Colon (tissue), 2 donors: ENCODE data around the gene KISS1R.
"Not testable (repeated sequence)": the region's sequence is repeated elsewhere in the genome, so short reads cannot be mapped to it uniquely, and the experiment has no call there.

ENCODE experiments used
- FAIRE-seq: peaks from 2 replicates; lab custom pipeline; 2012; peaks lifted over from hg19 to GRCh38; lab: Jason Lieb, UNC
- donor health status: control.
- donor health status: control.

The KISS1R gene

DNA sequence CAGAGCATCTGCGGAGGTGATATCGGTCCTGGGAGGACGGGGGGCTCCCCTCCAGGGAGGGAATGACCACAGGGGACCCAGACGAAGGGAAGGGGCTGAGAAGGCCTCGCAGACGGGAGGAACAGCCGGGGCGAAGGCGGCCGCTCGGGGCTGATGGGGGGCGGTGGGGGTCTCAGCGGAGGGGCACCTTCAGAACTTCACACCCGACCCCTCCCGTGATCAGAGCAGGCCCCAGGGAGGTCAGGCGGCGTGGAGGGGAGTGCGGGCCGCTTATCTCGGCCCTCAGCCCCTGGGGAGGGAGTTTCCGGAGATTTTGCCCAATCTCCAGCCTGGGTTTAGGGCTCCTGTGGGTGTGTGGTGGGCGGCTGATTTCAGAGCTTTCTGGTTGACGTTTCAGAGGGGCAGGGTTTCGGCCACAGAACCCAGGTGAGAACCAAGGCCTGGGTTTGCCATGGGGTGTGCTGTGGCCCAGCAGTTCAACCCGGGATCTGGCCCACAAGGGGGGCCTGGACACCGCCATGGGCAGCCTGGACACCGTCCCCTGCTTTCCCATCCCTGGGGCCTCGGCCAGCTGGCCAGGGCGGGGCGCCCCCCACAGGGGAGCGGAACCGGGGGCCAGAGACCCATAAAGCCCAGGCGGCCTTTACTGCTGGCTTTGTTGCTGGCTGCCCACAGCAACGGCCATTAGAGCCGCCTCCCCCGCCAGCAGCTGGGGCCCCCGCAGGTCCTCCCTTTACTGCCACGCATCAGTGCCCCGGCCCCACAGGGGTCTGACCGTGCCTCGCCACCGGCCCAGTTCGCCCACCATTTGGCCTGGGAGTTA lies 37.8 kb downstream of the KISS1R start:
- FAIRE-seq: no peak

DNA sequence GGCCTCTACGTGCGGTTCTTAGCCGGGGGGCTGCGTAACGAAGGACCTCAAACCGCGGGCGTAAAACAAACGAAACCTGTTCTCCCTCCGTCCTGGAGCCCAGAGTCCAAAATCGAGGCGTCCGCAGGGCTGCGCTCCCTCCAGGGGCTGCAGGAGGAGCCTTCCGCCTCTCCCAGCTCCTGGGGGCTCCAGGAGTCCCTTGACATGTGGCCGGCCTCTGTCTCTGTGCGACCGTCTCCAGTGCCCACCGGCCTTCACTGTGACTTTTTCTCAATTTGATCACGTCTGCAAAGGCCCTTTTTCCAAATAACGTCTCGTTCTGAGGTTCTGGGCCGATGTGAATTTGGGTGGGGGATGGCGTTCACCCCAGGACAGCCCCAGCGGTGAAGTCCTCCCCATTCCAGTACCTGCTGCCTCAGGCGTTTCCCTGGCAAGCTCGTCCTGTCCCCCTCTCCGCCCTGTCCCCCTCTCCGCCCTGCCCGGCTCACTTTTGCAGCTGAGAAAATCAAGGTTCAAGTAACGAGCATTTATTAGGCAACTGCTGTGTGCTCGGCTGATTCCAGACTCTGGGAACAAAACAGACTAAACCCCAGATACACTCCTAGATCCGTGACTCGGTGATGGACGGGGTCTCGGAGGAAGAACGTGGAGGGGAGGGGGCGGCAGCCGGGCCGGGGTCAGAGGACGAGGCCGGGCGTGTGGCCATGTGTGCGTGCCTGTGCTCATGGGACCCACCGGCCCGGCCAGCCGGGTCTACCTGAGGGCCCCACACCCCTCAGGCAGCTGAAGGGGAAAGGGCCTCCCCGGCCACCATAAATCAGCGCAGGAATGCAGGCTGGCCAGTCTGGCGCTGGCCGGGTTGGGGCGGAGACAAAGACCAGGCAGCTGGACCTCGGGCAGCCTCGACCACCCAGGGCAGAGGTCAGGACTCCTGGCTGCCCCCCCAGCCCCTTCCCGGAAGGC lies 39.0 kb downstream of the KISS1R start:
- no peak for FAIRE-seq

DNA sequence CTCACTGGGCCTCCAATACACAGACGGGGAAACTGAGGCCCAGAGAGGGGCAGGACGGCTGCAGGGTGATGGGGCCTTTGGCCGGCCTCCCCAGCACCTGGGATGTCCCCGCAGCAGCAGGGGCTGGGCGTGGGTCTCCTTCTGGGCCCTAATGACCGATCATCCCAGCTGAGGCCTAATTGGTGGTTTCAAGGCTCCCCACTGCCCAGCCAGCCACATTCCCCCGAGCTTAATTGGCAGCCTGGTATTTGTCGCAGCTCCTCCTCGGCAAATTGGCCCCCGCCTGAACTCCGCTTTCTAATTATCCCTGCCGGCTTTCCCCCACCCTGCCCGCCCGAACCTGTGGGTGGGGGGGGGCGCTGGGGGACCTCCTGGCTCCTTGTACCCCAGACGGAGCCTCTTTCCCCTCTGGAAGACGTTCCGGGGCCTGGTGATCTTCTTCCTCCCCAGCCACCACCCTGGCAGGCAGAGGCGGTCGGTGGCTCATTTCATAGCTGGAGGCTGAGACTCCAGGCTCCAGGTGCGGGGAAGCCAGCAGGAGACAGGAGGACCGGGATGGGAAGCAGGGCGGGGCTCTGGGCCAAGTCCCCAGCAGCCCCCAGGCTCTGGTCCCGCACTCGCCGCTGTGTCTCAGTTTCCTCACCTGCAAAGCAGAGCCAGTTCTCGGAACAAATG lies 39.8 kb downstream of the KISS1R start:
- FAIRE-seq: no peak

DNA sequence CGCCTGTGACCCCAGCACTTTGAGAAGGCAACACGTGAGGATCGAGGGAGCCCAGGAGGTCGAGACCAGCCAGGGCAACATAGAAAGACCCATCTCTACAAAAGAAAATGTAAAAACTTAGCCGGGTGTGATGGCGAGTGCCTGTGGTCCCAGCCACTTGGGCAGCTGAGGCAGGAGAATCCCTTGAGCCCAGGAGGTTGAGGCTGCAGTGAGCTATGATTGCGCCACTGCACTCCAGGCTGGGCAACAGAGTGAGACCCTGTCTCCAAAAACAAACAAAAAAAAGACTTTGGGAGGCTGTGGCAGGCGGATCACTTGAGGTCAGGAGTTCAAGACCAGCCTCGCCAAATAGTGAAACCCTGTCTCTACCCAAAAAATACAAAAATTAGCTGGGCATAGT lies 40.4 kb downstream of the KISS1R start:
- FAIRE-seq: not testable (repeated sequence)

DNA sequence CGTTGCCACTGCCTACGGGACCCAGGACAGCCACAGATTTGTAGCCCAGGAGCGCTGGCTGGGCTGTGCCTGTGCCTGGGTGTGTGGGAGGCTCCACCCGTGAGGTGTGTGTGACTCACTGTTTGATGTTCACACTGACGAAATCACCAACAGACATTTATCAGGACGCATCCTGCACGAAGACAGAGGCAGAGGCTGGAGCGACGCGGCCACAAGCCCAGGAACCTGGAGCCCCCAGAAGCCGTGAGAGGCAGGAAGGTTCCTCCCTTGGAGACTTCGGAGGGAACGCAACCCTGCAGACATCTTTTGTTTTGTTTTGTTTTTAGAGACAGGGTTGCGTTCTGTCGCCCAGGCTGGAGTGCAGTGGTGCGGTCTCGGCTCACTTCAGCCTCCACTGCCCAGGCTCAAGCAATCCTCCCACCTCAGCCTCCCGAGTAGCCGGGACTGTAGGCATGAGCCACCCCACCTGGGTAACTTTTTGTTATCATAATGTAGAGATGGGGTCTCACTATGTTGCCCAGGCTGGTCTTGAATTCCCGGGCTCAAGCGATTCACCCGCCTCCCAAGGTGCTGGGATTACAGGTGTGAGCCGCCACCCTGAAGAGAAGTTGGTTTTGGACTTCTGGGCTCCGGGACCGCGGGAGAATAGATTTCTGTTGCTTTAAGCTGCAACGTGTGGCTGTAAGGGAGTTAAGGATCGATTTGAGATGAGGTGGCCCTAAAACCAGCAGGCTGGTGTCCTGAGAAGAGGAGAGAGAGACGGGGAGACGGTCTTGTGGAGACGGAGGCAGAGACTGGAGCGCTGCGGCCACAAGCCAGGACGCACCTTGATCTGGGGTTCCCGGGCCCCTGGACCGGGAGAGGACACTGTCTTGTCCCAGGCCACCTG lies 42.1 kb downstream of the KISS1R start:
- no peak for FAIRE-seq

DNA sequence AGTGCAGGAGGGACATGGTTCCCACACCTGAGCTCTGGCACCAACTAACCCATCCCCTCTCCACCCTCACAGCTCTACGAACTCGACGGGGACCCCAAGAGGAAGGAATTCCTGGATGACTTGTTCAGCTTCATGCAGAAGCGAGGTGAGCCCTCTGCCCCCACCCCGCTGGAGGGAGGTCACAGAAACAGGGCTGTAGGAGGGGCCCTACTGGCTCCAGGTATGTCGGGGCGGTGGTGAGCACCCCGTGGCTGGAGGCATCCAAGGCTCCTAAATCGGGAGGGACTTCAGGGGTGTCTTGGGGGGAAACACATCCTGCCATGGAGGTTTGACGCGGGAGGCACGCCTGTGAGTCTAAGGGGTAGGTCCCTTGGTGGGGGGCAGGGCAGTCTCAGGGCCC lies 42.9 kb downstream of the KISS1R start:
- FAIRE-seq: no peak

DNA sequence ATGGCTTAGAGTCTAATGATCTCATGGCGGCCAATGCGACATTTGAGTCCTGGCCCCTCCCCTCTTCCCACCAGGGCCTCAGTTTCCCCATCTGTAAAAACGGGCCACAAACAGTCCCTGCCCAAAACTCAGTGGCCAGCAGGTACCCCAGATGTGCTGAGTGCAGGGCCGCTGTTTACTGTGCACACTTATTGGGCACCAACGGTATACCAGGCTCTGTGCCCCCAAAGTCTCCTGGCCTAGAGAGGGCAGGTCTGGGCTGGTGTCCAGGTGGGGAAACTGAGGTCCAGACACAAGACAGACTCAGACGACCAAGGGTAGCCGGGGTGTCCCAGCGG lies 43.4 kb downstream of the KISS1R start:
- no peak for FAIRE-seq

DNA sequence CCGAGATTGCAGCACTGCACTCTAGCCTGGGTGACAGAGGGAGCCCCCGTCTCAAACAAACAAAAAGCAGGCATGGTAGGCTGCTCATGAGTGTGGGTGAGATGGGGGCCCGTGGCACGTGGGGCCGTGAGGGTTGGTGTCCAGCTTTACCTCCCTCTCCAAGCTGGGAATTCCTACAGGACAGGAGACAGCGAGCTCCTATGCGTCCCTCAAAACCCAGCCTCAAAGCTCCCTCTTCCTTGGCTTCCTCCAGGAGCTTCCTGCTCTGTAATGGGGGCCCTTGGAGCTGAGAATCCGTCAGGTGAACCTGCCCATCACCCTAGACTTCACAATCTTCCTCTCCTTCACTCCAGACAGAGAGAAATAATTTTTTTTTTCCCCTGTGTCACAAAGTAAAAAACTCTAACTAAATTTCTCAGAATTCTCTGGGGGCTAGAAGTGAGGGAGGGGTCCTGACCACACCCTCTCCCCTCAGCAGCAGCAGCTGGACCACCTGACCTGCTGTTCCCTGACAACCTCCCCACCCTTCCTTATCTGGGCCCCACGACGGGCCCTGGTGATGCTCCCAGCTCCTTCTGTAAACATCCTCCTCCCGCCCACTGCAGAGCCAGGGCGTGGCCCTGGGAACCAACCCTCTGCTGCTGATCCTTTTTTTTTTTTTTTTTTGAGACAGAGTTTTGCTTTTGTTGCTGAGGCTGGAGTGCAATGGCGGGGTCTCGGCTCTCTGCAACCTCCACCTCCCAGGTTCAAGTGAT lies 44.9 kb downstream of the KISS1R start:
- no peak for FAIRE-seq

DNA sequence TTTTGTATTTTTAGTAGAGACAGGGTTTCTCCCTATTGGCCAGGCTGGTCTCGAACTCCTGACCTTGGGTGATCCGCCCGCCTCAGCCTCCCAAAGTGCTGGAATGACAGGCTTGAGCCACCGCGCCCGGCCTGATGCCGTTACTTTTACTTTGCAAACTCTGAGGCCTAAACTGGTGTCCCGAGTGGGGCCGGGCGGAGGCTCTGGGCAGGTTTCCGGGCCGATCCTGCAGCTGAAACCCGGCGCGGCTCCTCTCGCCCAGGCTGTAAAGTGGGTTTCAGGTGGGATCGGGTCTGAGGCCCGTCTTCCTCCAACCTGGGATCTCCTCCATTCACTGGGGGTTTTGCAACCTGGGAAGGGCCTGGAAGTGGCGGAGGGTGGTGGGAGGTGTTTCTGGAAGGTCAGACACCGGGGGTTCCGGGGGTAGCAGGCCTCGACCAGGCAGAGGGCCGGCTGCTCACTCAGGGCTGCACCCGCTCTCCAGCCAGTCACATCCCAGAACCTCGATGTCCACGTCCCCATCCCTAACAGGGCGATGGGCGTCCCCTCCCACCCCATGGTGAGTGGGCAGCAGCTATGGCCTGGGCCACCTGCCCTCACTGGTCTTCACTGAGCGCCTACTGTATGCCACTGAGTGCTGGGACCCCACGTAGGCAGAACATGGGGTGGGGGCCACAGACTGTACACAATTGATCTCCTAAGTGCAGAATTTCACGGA lies 45.7 kb downstream of the KISS1R start:
- no peak for FAIRE-seq

DNA sequence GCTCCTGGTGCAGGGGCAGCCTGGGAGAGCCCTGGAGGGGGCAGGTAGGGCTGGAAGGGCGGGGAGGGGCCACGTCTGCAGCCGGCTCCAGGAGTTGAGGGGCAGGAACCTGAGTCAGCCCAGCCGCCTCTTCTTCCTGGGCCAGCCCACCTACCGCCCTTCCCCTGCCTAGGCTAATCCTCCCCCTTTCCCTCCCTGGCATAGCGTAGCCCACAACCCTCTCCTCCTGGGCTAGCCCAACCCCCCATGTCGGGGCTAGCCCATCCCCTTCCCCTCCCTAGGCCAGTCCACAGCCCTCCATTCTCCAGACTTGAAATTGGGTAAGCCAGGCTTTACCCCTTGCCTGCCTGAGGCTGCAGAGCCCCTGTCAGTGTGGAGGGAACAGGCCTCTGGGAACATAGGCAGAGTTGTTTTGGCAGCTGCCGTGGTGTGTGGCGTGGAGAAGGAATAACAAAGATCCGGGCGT lies 46.4 kb downstream of the KISS1R start:
- no peak for FAIRE-seq

DNA sequence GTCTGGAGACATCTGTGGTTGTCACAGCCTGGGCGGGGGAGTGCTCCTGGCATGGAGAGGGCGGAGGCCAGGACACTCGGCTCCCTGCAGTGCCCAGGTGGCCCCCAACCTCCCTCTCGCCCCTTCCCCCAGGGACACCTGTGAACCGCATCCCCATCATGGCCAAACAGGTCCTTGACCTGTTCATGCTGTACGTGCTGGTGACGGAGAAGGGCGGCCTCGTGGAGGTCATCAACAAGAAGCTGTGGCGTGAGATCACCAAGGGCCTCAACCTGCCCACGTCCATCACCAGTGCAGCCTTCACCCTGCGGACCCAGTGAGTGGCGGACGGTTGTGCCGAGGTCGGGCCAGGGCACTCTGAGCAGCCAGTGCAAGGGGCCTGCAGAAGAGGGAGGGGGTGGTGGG lies 47.0 kb downstream of the KISS1R start:
- FAIRE-seq: no peak

DNA sequence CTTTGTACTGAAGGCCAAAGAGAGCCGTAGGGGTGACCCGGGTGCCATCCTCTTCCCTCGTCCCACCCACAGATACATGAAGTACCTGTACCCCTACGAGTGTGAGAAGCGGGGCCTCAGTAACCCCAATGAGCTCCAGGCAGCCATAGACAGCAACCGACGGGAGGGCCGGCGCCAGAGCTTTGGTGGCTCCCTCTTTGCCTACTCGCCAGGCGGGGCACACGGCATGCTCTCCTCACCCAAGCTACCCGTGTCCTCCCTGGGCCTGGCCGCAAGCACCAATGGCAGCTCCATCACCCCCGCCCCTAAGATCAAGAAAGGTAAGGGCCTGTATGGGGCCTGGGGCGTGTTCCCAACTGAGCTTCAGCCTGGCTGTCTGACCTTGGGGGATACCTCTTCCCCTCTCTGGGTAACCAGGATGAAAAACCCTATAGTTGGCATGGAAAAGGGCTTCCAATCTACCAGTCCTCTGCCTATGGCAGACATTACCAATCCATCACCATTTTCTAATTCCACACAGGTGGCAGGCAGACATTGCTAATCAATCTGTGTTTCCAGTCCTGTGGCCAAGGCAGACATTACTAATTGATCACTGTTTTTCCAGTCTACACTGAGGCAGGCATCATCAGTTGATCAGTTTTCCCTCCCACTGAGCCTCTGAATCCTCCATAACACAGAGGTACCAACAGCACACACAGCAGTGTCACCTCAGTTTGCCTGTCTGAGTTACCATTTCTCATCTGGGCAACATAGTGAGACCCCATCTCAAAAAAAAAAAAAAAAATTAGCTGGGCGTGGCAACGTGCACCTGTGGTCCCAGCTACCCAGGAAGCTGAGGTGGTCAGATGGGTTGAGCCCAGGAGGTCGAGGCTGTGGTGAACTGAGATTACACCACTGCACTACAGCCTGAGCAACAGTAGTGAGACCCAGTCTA lies 47.9 kb downstream of the KISS1R start:
- FAIRE-seq: no peak

DNA sequence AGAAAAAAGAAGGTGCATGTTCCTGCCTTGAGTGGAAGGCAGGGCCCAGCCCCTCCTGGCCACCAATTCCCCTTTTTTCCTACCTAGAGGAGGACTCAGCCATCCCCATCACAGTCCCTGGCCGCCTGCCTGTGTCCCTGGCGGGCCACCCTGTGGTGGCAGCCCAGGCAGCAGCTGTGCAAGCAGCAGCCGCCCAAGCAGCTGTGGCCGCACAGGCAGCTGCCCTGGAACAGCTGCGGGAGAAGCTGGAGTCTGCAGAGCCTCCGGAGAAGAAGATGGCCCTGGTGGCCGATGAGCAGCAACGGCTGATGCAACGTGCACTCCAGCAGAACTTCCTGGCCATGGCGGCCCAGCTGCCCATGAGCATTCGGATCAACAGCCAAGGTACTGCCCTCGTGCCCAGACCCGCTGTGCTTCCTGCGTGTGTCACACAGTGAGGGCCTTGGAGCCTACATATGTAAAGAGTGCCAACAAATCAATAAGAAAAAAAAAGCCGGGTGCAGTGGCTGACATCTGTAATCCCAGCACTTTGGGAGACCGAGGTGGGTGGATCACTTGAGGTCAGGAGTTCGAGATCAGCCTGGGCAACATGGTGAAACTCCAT lies 49.5 kb downstream of the KISS1R start:
- FAIRE-seq: no peak
